Measurements from ENCODE around the gene TMEM44.

DNA sequence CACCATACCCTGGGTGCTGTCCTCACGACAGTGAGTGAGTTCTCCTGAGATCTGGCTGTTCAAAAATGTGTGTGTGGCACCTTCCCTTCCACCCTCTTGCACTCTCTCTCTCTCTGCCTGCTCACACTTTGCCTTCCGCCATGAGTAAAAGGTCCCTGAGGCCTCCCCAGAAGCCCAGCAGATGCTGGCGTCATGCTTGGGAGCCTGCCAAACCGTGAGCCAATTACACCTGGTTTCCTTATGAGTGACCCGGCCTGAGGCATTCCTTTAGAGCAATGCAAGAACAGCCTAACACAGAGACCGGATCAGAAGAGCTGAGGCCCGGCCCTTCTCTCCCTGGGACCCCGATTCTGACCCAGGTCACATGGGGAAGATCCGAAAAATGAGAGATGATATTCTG lies 15.4 kb downstream of the TMEM44 start:
- TF ChIP-seq, protein P1, sequence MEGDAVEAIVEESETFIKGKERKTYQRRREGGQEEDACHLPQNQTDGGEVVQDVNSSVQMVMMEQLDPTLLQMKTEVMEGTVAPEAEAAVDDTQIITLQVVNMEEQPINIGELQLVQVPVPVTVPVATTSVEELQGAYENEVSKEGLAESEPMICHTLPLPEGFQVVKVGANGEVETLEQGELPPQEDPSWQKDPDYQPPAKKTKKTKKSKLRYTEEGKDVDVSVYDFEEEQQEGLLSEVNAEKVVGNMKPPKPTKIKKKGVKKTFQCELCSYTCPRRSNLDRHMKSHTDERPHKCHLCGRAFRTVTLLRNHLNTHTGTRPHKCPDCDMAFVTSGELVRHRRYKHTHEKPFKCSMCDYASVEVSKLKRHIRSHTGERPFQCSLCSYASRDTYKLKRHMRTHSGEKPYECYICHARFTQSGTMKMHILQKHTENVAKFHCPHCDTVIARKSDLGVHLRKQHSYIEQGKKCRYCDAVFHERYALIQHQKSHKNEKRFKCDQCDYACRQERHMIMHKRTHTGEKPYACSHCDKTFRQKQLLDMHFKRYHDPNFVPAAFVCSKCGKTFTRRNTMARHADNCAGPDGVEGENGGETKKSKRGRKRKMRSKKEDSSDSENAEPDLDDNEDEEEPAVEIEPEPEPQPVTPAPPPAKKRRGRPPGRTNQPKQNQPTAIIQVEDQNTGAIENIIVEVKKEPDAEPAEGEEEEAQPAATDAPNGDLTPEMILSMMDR (IDR thresholded peaks at IDR 0.05) = no peak
- no peak for TF ChIP-seq POLR2A (IDR thresholded peaks at IDR 0.05)

Measured in body of pancreas (tissue), 4 donors.